Lung (tissue), 12 donors: ENCODE data around the gene FMO5. TPM values are rescaled to one million over a fixed set of nuclear protein-coding genes. Genes with fewer than 3 reads are reported as not detected.

Experiments
- ATAC-seq: fragments of 200-7000 bp; cut with Tn5 transposase; one replicate; pipeline ENCODE4 v1.9.1; 2020; ENCODE audit warnings: moderate number of reproducible peaks; ENCODE audit not compliant: insufficient read depth, low FRiP score
- DNase-seq, 3 donors: peaks; one replicate each; pipeline ENCODE4 v3.0.0-alpha.2; 2013 to 2017
- H3K27ac ChIP-seq, 2 donors: one replicate each; pipeline ENCODE4 v1.5.1; 2013; ENCODE audit warnings: mild to moderate bottlenecking in 2 of 2, moderate library complexity in 2 of 2, control low read depth in 1 of 2, inconsistent platforms in 1 of 2, low read depth in 1 of 2, low read length in 1 of 2
- H3K27me3 ChIP-seq, 3 donors: one replicate each; pipeline ENCODE4 v1.5.1; 2013; ENCODE audit warnings: low read length in 2 of 3; ENCODE audit not compliant: control insufficient read depth in 3 of 3, insufficient read depth in 3 of 3
- H3K36me3 ChIP-seq, 4 donors: one replicate each; pipeline ENCODE4 v1.5.1; 2013; ENCODE audit warnings: low read length in 4 of 4, mild to moderate bottlenecking in 1 of 4, moderate library complexity in 1 of 4; ENCODE audit not compliant: control insufficient read depth in 4 of 4, insufficient read depth in 4 of 4
- H3K4me1 ChIP-seq, 5 donors: one replicate each; pipeline ENCODE4 v1.5.1; 2013; ENCODE audit warnings: low read length in 5 of 5, mild to moderate bottlenecking in 2 of 5, moderate library complexity in 1 of 5; ENCODE audit not compliant: control insufficient read depth in 5 of 5, insufficient read depth in 5 of 5
- H3K4me3 ChIP-seq: one replicate; pipeline ENCODE4 v1.5.1; 2013; ENCODE audit warnings: mild to moderate bottlenecking, control low read depth, moderate library complexity
- H3K9ac ChIP-seq, 2 donors: one replicate each; pipeline ENCODE4 v1.5.1; 2013; ENCODE audit warnings: low read length in 2 of 2, control low read depth in 1 of 2; ENCODE audit not compliant: insufficient read depth in 1 of 2
- H3K9me3 ChIP-seq, 4 donors: one replicate each; pipeline ENCODE4 v1.5.1; 2013; ENCODE audit warnings: low read length in 3 of 4, mild to moderate bottlenecking in 1 of 4, moderate library complexity in 1 of 4; ENCODE audit not compliant: control insufficient read depth in 4 of 4, insufficient read depth in 3 of 4
- WGBS, 2 donors: extraction: QIAGEN DNeasy Blood & Tissue Kit; methylation state at CpG; one replicate each; pipeline ENCODE4 v1.1.7; 2013; 5-methylcytosine and 5-hydroxymethylcytosine counted together
- polyA plus RNA-seq, 2 donors: library from polyadenylated mRNA; stranded (reverse); fragments of 200-250 nt; gene quantifications; one replicate each; pipeline ENCODE4 v1.2.1, GENCODE V29; 2013
- total RNA-seq, 2 donors: library from RNA; depleted of rRNA in 1 of 2; stranded (reverse); fragments of >200 nt in 1 of 2; gene quantifications; one replicate each; pipeline ENCODE4 v1.2.1, GENCODE V29; 2014 to 2021
- TF ChIP-seq, protein P1 (sequence below): IDR thresholded peaks from 2 replicates; pipeline ENCODE4 v1.5.1; 2012; ENCODE audit warnings: mild to moderate bottlenecking; ENCODE audit errors: control extremely low read depth, extremely low read depth
- donor health status: control.
- donor health status: control.
- donor health status: Bipolar disorder and iron deficiency.
- donor health status: healthy.
- donor health status: DM: yes; HTN: yes; CAD: no.

FMO5 gene
- total and polyA plus RNA-seq, 4 donors, result 10.4 to 78.6 (median 28.2) TPM

DNA sequence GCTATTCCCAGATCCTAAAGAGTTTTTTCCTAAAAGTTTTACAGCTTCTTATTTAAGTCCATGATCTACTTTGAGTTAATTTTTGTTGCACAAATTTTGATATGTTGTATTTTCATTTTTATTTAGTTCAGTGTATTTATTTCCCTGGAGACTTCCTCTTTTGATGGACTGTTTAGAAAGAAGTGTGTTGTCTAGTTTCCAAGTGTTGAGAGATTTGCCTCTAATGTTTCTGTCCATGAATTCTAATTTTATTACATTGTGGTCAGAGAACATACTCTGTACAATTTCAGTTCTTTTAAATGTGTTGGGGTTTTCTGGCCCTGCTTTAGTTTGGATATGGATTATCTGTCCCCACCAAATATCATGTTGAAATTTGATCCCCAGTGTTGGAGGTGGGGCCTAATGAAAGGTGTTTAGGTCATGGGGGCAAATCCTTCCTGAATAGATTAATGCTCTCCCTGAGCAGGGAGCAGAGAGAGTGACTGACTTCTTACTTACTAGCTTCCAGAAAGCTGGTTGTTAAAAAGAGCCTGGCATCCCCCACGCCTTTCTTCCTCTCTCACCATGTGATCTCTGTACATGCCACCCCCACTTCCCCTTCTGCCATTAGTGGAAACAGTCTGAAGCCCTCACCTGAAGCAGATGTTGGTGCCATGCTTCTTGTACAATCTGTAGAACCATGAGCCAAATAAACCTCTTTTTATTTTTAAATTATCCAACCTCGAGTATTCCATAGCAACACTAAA, 21.9 kb upstream of the FMO5 start:
- Histone ChIP-seq H3K27me3 (no peaks in the 10 kb centered on the region), H3K36me3 (no peaks in the 10 kb centered on the region), H3K9me3 (no peaks in the 10 kb centered on the region), H3K4me3 (no peak overlapping the region), H3K4me1 (peaks cover 0 to 11% (median 4%) of the 10 kb centered on the region in 5 donors), H3K9ac (no peak overlapping the region), H3K27ac (no peak overlapping the region)
- TF ChIP-seq, protein P1, sequence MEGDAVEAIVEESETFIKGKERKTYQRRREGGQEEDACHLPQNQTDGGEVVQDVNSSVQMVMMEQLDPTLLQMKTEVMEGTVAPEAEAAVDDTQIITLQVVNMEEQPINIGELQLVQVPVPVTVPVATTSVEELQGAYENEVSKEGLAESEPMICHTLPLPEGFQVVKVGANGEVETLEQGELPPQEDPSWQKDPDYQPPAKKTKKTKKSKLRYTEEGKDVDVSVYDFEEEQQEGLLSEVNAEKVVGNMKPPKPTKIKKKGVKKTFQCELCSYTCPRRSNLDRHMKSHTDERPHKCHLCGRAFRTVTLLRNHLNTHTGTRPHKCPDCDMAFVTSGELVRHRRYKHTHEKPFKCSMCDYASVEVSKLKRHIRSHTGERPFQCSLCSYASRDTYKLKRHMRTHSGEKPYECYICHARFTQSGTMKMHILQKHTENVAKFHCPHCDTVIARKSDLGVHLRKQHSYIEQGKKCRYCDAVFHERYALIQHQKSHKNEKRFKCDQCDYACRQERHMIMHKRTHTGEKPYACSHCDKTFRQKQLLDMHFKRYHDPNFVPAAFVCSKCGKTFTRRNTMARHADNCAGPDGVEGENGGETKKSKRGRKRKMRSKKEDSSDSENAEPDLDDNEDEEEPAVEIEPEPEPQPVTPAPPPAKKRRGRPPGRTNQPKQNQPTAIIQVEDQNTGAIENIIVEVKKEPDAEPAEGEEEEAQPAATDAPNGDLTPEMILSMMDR, result no peak
- 43 to 49% methylated on average over 2 of the region's 2 CpGs for WGBS, 2 donors
- ATAC-seq, result no peak
- DNase-seq, result no peak

DNA sequence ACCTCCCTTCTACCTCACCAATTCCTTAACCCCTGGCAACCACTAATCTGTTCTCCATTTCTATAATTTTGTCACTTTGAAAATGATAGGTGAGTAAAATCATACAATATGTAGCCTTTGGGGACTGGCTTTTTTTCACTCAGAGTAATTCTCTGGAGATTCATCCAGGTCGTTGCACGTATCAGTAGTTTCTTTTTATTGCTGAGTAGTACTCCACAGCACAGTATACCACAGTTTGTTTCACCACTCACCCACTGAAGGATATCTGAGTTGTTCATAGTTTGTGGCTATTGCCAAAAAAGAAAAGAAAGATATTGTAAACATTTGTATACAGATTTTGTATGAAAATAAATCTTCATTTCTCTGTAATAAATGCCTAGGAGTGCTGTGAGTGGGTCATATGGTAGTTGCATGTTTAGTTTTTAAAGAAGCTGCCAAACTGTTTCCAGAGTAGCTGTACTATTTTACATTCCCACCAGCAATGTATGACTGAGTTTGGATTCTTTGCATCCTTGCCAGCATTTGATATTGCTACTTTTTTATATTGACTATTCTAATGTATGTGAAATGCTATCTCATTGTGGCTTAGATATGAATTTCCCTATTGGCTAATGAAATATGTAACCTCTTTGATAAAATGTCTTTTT, 21.0 kb upstream of the FMO5 start:
- Histone ChIP-seq H3K9me3 (no peaks in the 10 kb centered on the region), H3K27me3 (no peaks in the 10 kb centered on the region), H3K27ac (no peak overlapping the region), H3K9ac (no peak overlapping the region), H3K36me3 (no peaks in the 10 kb centered on the region), H3K4me1 (peaks cover 0 to 14% (median 4%) of the 10 kb centered on the region in 5 donors), H3K4me3 (no peak overlapping the region)
- TF ChIP-seq, protein P1, result no peak
- no peak for ATAC-seq
- no peak for DNase-seq
- 64 to 94% methylated on average over 2 of the region's 2 CpGs for WGBS, 2 donors

DNA sequence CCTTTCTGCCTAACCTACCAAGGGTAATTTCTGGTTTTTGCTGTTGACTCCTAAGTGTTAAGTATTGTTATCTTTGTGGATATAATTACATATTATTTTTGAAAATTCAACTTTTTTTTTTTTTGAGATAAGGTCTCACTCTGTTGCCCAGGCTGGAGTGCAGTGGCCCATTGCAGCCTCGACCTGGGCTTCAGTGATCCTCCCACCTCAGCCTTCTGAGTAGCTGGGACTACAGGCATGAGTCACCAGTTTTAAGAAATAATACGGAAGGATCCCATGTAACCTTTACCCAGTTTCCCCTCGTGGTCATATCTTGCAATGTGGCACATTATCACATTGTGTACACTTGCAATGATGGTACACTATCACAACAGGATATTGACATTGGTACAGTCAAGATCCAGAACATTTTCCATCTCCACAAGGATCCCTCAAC, 20.5 kb upstream of the FMO5 start:
- no peak for DNase-seq
- no peak for ATAC-seq
- Histone ChIP-seq H3K36me3 (no peaks in the 10 kb centered on the region), H3K4me1 (peaks cover 0 to 14% (median 4%) of the 10 kb centered on the region in 5 donors), H3K9ac (no peak overlapping the region), H3K9me3 (no peaks in the 10 kb centered on the region), H3K4me3 (no peak overlapping the region), H3K27ac (no peak overlapping the region), H3K27me3 (no peaks in the 10 kb centered on the region)
- WGBS, 2 donors, result 51 to 64% methylated on average over 3 of the region's 3 CpGs
- TF ChIP-seq, protein P1, result no peak
